Measurements from ENCODE around the gene TAL2.
A peak's percentile ranks its signal among the peaks of the same experiment; 100 is the strongest.
"Not testable (repeated sequence)": the region's sequence is repeated elsewhere in the genome, so short reads cannot be mapped to it uniquely, and the experiment has no call there.

TAL2 gene

GRCh38 chr9:105676351-105676923 lies 14.2 kb downstream of the TAL2 start:
- DNase-seq (no peak), ATAC-seq (no peak)

- no peak for ATAC-seq
- DNase-seq: no peak
These were observed 15.9 kb downstream of the TAL2 start for GRCh38 chr9:105678163-105678562.

- ATAC-seq (no peak), DNase-seq (no peak)
These were observed 16.5 kb downstream of the TAL2 start for GRCh38 chr9:105678781-105679180.

GRCh38 chr9:105679257-105680022 lies 17.2 kb downstream of the TAL2 start:
- no peak for ATAC-seq

GRCh38 chr9:105681313-105681712 lies 19.1 kb downstream of the TAL2 start:
- DNase-seq (no peak), ATAC-seq (no peak)

More at GRCh38 chr9:105679257-105680022, 17.2 kb downstream of the TAL2 start:
- no peak for DNase-seq

- ATAC-seq: no peak
These were observed 19.5 kb downstream of the TAL2 start for GRCh38 chr9:105681724-105682123.

GRCh38 chr9:105683688-105684275 lies 21.5 kb downstream of the TAL2 start:
- DNase-seq (no peak), ATAC-seq (no peak)

More at GRCh38 chr9:105681724-105682123, 19.5 kb downstream of the TAL2 start:
- no peak for DNase-seq

- ATAC-seq (no peak), DNase-seq (no peak)
These were observed 24.7 kb downstream of the TAL2 start for GRCh38 chr9:105686936-105687335.

- ATAC-seq (no peak), DNase-seq (no peak)
These were observed 28.5 kb downstream of the TAL2 start for GRCh38 chr9:105690742-105691141.

GRCh38 chr9:105693435-105694189 lies 31.4 kb downstream of the TAL2 start:
- DNase-seq: no peak
- no peak for ATAC-seq

- DNase-seq: peak; percentile 87
- peak; percentile 89 for ATAC-seq
These were observed 32.1 kb downstream of the TAL2 start, which contains the start of gene TMEM38B for GRCh38 chr9:105694190-105694847. TSS of gene TMEM38B (plus strand) at chr9:105694541. CDS start at chr9:105694661, 120 bp downstream.

GRCh38 chr9:105694848-105695581 lies 32.8 kb downstream of the TAL2 start:
- peak; percentile 57 for DNase-seq
- peak; percentile 71 for ATAC-seq

GRCh38 chr9:105696219-105696793 lies 34.0 kb downstream of the TAL2 start:
- DNase-seq: no peak
- ATAC-seq: no peak

GRCh38 chr9:105697871-105698270 lies 35.6 kb downstream of the TAL2 start:
- DNase-seq (no peak), ATAC-seq (no peak)

- ATAC-seq: no peak
- no peak for DNase-seq
These were observed 36.2 kb downstream of the TAL2 start for GRCh38 chr9:105698348-105698870.

GRCh38 chr9:105700668-105701067 lies 38.4 kb downstream of the TAL2 start:
- ATAC-seq (no peak), DNase-seq (no peak)

GRCh38 chr9:105701145-105701544 lies 38.9 kb downstream of the TAL2 start:
- no peak for DNase-seq
- ATAC-seq: no peak

- DNase-seq (no peak), ATAC-seq (no peak)
These were observed 40.0 kb downstream of the TAL2 start for GRCh38 chr9:105702207-105702606.

GRCh38 chr9:105703638-105704037 lies 41.4 kb downstream of the TAL2 start:
- not testable (repeated sequence) for DNase-seq, ATAC-seq

GRCh38 chr9:105706156-105706555 lies 43.9 kb downstream of the TAL2 start:
- DNase-seq: no peak
- no peak for ATAC-seq

GRCh38 chr9:105708405-105708804 lies 46.1 kb downstream of the TAL2 start:
- no peak for ATAC-seq
- DNase-seq: no peak

Data from stimulated activated naive CD8-positive, alpha-beta T cell treated with anti-CD3 and anti-CD28 coated beads, Interleukin-15, Interleukin-2, amounts not matched to agents 100 U/mL and 50 U/mL, for 24 hours (primary cell).